ENCODE results near the gene ZNF800. TPM values are rescaled to one million over a fixed set of nuclear protein-coding genes. Genes with fewer than 3 reads are reported as not detected.

ZNF800 gene
- polyA plus RNA-seq, 1 of the 3 experiments (the other 2 are of a cell fraction): 9.2 TPM

GRCh38 chr7:127337581-127337980, 54.9 kb downstream of the ZNF800 start (continued):
- no peak for TF ChIP-seq REST (IDR thresholded peaks at IDR 0.05; ENCODE audit: low read depth, low read length)
- TF ChIP-seq SIN3A (IDR thresholded peaks at IDR 0.05; ENCODE audit: borderline replicate concordance, low read depth, low read length): no peak
- TF ChIP-seq YY1 (IDR thresholded peaks at IDR 0.05; ENCODE audit: low read depth): no peak
- no peak for TF ChIP-seq JUND (IDR thresholded peaks at IDR 0.05)
- no peak for TF ChIP-seq TEAD4 (IDR thresholded peaks at IDR 0.05; ENCODE audit: borderline replicate concordance, insufficient read depth)
- no peak for TF ChIP-seq USF1 (IDR thresholded peaks at IDR 0.05; ENCODE audit: borderline replicate concordance, low read depth)
- TF ChIP-seq POLR2AphosphoS5 (IDR thresholded peaks at IDR 0.05; ENCODE audit: low read depth, low read length): no peak
- no peak for TF ChIP-seq FOSL2 (IDR thresholded peaks at IDR 0.05; ENCODE audit: borderline replicate concordance, low read depth)
- TF ChIP-seq MXI1 (IDR thresholded peaks at IDR 0.05; ENCODE audit: low read depth, low read length): no peak
- no peak for TF ChIP-seq ELF1 (IDR thresholded peaks at IDR 0.05)
- TF ChIP-seq FOXJ3 (CRISPR knock-in tag; IDR thresholded peaks at IDR 0.05): no peak

GRCh38 chr7:127336458-127336857, 56.0 kb downstream of the ZNF800 start:
- no peak overlapping the region for H3K27ac ChIP-seq (ENCODE audit: low read depth in 2 of 2, low read length in 1 of 2)
- CTCF ChIA-PET: interaction anchor here (4.6 kb wide), 1 partner anchor 12 kb away, joined by 28 read pairs; no protein-coding TSS in a partner anchor
- POLR2A ChIA-PET: no interaction called here
- DNase-seq: no peak
- 0 out of 2 replicates have a peak, but pooled peaks cover 4% of the 10 kb centered on the region for H3K27me3 ChIP-seq (ENCODE audit: insufficient read depth)
- no peak overlapping the region for H2AFZ ChIP-seq (ENCODE audit: low read depth)
- no peaks in the 10 kb centered on the region for H3K36me3 ChIP-seq (replicated peaks in 1 of 2; ENCODE audit: control insufficient read depth in 1 of 2, insufficient read depth in 2 of 2, low read length in 1 of 2)
- no peaks in the 10 kb centered on the region for H3K9me2 ChIP-seq
- H3K4me2 ChIP-seq: no peak overlapping the region
- H3K4me1 ChIP-seq (ENCODE audit: control insufficient read depth in 1 of 2, insufficient read depth in 2 of 2, low read depth in 1 of 2, low read length in 1 of 2): no peaks in the 10 kb centered on the region
- 85% methylated on average over 2 of the region's 2 CpGs for WGBS (ENCODE audit: low lambda C conversion rate)
- H3K4me3 ChIP-seq (ENCODE audit: low read depth in 2 of 2, low read length in 1 of 2): no peak overlapping the region
- no peak for TF ChIP-seq JUND (IDR thresholded peaks at IDR 0.05)
- TF ChIP-seq CTCF (IDR thresholded peaks at IDR 0.05): no peak
- TF ChIP-seq NFIC (IDR thresholded peaks at IDR 0.05; ENCODE audit: borderline replicate concordance): no peak
- TF ChIP-seq FOXJ3 (CRISPR knock-in tag; IDR thresholded peaks at IDR 0.05): no peak
- TF ChIP-seq FOSL2 (IDR thresholded peaks at IDR 0.05; ENCODE audit: borderline replicate concordance, low read depth): no peak
- no peak for TF ChIP-seq FOXM1 (IDR thresholded peaks at IDR 0.05; ENCODE audit: low read depth)
- TF ChIP-seq RFX5 (IDR thresholded peaks at IDR 0.05; ENCODE audit: low read length): no peak
- TF ChIP-seq EP300 (IDR thresholded peaks at IDR 0.05; ENCODE audit: borderline replicate concordance in 1 of 2, low read depth in 1 of 2, low read length in 1 of 2): no peak
- no peaks in the 10 kb centered on the region for H3K9me3 ChIP-seq
- H4K20me1 ChIP-seq (ENCODE audit: insufficient read depth): no peaks in the 10 kb centered on the region
- H3K9ac ChIP-seq: no peak overlapping the region
- no peaks in the 10 kb centered on the region for H3K79me2 ChIP-seq (ENCODE audit: insufficient read depth)
- H3F3A ChIP-seq (replicated peaks; ENCODE audit: insufficient read depth): no peaks in the 10 kb centered on the region
